WTC11 (cell line): ENCODE measurements around the gene OSBP2.

Experiments
- CBFB ChIP-seq: sonication (generic); formaldehyde crosslinking; IDR thresholded peaks from 2 replicates; pipeline ENCODE4 v1.8.1; 2022; ENCODE audit warnings: mild to moderate bottlenecking, low read depth, missing genetic modification reagents
- FOXJ3 ChIP-seq: sonication (generic); formaldehyde crosslinking; IDR thresholded peaks from 2 replicates; pipeline ENCODE4 v1.9.0; 2021; ENCODE audit warnings: missing genetic modification reagents, mild to moderate bottlenecking, borderline replicate concordance
- KAT7 ChIP-seq: sonication (generic); formaldehyde crosslinking; IDR thresholded peaks from 2 replicates; pipeline ENCODE4 v1.8.1; 2023; ENCODE audit warnings: missing genetic modification reagents, mild to moderate bottlenecking, borderline replicate concordance
- ZNF138 ChIP-seq: sonication (generic); formaldehyde crosslinking; conservative IDR thresholded peaks from 2 replicates; pipeline ENCODE4 v1.8.1; 2022; ENCODE audit warnings: mild to moderate bottlenecking, moderate library complexity, missing genetic modification reagents
- ZNF671 ChIP-seq: fragments of 250-450 bp; sonication (Bioruptor Pico); IDR thresholded peaks from 2 replicates; pipeline ENCODE4 v1.8.0; 2021; ENCODE audit warnings: mild to moderate bottlenecking
- TF ChIP-seq, protein P1 (sequence below): fragments of 250-450 bp; sonication (Bioruptor Pico); IDR thresholded peaks from 2 replicates; pipeline ENCODE4 v2.1.2; 2022; ENCODE audit warnings: mild to moderate bottlenecking, moderate library complexity
- TF ChIP-seq, protein P2 (sequence below): sonication (generic); formaldehyde crosslinking; IDR thresholded peaks from 2 replicates; pipeline ENCODE4 v1.8.1; 2022; ENCODE audit warnings: low read depth, mild to moderate bottlenecking, moderate library complexity, missing genetic modification reagents, borderline replicate concordance
- TF ChIP-seq, protein P3 (sequence below): fragments of 200-600 bp; IDR thresholded peaks from 2 replicates; pipeline ENCODE4 v1.8.0; 2022; ENCODE audit warnings: antibody characterized with exemption
- TF ChIP-seq, protein P4 (sequence below): fragments of 250-450 bp; sonication (Bioruptor Pico); IDR thresholded peaks from 2 replicates; pipeline ENCODE4 v1.8.0; 2021; ENCODE audit warnings: mild to moderate bottlenecking
- TF ChIP-seq, protein P5 (sequence below): sonication (generic); formaldehyde crosslinking; IDR thresholded peaks from 2 replicates; pipeline ENCODE4 v1.8.0; 2023; ENCODE audit warnings: missing genetic modification reagents
- TF ChIP-seq, protein P6 (sequence below): sonication (generic); formaldehyde crosslinking; IDR thresholded peaks from 2 replicates; pipeline ENCODE4 v1.8.1; 2023; ENCODE audit warnings: mild to moderate bottlenecking, moderate library complexity, missing genetic modification reagents
- TF ChIP-seq, protein P7 (sequence below): sonication (generic); formaldehyde crosslinking; IDR thresholded peaks from 2 replicates; pipeline ENCODE4 v1.8.1; 2023; ENCODE audit warnings: mild to moderate bottlenecking, missing genetic modification reagents, borderline replicate concordance

DNA sequence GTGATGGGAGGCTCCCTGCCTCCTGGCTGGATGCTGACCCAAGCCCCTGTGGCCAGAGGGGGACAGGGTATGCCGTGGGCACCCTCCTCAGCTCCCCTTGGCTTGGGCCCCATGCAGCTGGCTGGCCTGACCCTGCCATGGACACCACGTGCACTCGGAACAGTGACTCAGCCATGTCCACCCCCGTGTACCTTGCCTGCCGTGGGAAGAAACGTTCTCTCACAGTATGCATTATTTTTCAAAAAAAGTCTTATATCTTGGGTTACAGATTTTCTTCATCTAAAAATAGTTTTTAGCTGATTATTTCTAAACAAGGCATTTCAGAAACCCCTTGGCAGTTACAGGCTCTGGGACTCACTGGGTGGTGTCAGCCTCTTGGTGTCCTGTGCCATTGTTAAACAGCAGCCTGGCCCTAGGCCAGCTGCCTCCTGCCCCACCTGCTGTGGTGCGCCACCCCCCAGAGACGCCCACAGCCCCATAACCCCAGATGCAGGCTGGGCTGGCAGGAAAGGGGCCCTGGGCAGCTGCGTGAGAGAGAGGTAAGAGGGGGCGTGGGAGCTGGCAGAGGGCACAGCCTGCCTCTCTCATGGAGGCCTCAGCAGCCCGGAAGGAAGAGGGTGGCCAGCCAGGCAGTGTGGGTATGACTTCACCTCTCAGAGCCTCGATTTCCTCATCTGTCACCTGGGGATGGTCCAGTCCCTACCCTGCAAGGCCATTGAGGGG lies 174.2 kb downstream of the OSBP2 start:
- no peak for TF ChIP-seq CBFB (CRISPR knock-in tag)
- TF ChIP-seq, protein P1, sequence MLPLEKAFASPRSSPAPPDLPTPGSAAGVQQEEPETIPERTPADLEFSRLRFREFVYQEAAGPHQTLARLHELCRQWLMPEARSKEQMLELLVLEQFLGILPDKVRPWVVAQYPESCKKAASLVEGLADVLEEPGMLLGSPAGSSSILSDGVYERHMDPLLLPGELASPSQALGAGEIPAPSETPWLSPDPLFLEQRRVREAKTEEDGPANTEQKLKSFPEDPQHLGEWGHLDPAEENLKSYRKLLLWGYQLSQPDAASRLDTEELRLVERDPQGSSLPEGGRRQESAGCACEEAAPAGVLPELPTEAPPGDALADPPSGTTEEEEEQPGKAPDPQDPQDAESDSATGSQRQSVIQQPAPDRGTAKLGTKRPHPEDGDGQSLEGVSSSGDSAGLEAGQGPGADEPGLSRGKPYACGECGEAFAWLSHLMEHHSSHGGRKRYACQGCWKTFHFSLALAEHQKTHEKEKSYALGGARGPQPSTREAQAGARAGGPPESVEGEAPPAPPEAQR (CRISPR knock-in tag) = no peak
- TF ChIP-seq, protein P2, sequence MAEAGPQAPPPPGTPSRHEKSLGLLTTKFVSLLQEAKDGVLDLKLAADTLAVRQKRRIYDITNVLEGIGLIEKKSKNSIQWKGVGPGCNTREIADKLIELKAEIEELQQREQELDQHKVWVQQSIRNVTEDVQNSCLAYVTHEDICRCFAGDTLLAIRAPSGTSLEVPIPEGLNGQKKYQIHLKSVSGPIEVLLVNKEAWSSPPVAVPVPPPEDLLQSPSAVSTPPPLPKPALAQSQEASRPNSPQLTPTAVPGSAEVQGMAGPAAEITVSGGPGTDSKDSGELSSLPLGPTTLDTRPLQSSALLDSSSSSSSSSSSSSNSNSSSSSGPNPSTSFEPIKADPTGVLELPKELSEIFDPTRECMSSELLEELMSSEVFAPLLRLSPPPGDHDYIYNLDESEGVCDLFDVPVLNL = no peak
- no peak for TF ChIP-seq ZNF671
- no peak for TF ChIP-seq FOXJ3
- TF ChIP-seq, protein P3, sequence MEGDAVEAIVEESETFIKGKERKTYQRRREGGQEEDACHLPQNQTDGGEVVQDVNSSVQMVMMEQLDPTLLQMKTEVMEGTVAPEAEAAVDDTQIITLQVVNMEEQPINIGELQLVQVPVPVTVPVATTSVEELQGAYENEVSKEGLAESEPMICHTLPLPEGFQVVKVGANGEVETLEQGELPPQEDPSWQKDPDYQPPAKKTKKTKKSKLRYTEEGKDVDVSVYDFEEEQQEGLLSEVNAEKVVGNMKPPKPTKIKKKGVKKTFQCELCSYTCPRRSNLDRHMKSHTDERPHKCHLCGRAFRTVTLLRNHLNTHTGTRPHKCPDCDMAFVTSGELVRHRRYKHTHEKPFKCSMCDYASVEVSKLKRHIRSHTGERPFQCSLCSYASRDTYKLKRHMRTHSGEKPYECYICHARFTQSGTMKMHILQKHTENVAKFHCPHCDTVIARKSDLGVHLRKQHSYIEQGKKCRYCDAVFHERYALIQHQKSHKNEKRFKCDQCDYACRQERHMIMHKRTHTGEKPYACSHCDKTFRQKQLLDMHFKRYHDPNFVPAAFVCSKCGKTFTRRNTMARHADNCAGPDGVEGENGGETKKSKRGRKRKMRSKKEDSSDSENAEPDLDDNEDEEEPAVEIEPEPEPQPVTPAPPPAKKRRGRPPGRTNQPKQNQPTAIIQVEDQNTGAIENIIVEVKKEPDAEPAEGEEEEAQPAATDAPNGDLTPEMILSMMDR = no peak
- TF ChIP-seq, protein P4, sequence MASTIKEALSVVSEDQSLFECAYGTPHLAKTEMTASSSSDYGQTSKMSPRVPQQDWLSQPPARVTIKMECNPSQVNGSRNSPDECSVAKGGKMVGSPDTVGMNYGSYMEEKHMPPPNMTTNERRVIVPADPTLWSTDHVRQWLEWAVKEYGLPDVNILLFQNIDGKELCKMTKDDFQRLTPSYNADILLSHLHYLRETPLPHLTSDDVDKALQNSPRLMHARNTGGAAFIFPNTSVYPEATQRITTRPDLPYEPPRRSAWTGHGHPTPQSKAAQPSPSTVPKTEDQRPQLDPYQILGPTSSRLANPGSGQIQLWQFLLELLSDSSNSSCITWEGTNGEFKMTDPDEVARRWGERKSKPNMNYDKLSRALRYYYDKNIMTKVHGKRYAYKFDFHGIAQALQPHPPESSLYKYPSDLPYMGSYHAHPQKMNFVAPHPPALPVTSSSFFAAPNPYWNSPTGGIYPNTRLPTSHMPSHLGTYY = no peak
- TF ChIP-seq, protein P5, sequence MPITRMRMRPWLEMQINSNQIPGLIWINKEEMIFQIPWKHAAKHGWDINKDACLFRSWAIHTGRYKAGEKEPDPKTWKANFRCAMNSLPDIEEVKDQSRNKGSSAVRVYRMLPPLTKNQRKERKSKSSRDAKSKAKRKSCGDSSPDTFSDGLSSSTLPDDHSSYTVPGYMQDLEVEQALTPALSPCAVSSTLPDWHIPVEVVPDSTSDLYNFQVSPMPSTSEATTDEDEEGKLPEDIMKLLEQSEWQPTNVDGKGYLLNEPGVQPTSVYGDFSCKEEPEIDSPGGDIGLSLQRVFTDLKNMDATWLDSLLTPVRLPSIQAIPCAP (CRISPR knock-in tag) = no peak
- TF ChIP-seq, protein P6, sequence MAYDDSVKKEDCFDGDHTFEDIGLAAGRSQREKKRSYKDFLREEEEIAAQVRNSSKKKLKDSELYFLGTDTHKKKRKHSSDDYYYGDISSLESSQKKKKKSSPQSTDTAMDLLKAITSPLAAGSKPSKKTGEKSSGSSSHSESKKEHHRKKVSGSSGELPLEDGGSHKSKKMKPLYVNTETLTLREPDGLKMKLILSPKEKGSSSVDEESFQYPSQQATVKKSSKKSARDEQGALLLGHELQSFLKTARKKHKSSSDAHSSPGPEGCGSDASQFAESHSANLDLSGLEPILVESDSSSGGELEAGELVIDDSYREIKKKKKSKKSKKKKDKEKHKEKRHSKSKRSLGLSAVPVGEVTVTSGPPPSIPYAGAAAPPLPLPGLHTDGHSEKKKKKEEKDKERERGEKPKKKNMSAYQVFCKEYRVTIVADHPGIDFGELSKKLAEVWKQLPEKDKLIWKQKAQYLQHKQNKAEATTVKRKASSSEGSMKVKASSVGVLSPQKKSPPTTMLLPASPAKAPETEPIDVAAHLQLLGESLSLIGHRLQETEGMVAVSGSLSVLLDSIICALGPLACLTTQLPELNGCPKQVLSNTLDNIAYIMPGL (CRISPR knock-in tag) = no peak
- TF ChIP-seq, protein P7, sequence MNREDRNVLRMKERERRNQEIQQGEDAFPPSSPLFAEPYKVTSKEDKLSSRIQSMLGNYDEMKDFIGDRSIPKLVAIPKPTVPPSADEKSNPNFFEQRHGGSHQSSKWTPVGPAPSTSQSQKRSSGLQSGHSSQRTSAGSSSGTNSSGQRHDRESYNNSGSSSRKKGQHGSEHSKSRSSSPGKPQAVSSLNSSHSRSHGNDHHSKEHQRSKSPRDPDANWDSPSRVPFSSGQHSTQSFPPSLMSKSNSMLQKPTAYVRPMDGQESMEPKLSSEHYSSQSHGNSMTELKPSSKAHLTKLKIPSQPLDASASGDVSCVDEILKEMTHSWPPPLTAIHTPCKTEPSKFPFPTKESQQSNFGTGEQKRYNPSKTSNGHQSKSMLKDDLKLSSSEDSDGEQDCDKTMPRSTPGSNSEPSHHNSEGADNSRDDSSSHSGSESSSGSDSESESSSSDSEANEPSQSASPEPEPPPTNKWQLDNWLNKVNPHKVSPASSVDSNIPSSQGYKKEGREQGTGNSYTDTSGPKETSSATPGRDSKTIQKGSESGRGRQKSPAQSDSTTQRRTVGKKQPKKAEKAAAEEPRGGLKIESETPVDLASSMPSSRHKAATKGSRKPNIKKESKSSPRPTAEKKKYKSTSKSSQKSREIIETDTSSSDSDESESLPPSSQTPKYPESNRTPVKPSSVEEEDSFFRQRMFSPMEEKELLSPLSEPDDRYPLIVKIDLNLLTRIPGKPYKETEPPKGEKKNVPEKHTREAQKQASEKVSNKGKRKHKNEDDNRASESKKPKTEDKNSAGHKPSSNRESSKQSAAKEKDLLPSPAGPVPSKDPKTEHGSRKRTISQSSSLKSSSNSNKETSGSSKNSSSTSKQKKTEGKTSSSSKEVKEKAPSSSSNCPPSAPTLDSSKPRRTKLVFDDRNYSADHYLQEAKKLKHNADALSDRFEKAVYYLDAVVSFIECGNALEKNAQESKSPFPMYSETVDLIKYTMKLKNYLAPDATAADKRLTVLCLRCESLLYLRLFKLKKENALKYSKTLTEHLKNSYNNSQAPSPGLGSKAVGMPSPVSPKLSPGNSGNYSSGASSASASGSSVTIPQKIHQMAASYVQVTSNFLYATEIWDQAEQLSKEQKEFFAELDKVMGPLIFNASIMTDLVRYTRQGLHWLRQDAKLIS (CRISPR knock-in tag) = no peak
- TF ChIP-seq KAT7 (CRISPR knock-in tag) = no peak
- no peak for TF ChIP-seq ZNF138 (CRISPR knock-in tag)
